OCI-LY7 (cell line): ENCODE measurements around the gene AFF3. TPM values are rescaled to one million over a fixed set of nuclear protein-coding genes. Genes with fewer than 3 reads are reported as not detected.

Source experiments
- BruUV-seq: library from RNA; stranded (reverse); fragments of 400-500 nt; replicated peaks from 2 replicates; lab custom pipeline; 2021; lab: Mats Ljungman, UMichigan
- CTCF ChIA-PET: fragments of 300-600 bp; sonication (Branson Sonifier 250); formaldehyde crosslinking; loops from one replicate; lab custom pipeline; 2022; ENCODE audit warnings: antibody characterized with exemption; ENCODE audit not compliant: unreplicated experiment; lab: Charles Lee
- POLR2A ChIA-PET: fragments of 300-600 bp; sonication (Branson Sonifier 250); formaldehyde crosslinking; loops from one replicate; lab custom pipeline; 2022; ENCODE audit warnings: antibody characterized with exemption; lab: Charles Lee
- DNase-seq: peaks from one replicate; pipeline ENCODE4 v3.0.0-alpha.2; 2015; ENCODE audit warnings: low spot score
- H2AFZ ChIP-seq: fragments of 200-600 bp; sonication (generic), shearing (Covaris generic); 2 replicates; pipeline ENCODE4 v1.6.1; 2014; ENCODE audit warnings: mild to moderate bottlenecking, antibody characterized with exemption, low read length, moderate library complexity
- H3K27ac ChIP-seq: fragments of 200-600 bp; sonication (generic); 2 replicates; pipeline ENCODE4 v1.5.1; 2014; ENCODE audit warnings: mixed run types, low read depth, mild to moderate bottlenecking, moderate library complexity, low read length, inconsistent platforms; ENCODE audit not compliant: poor library complexity, severe bottlenecking
- H3K36me3 ChIP-seq: fragments of 200-600 bp; sonication (generic); 2 replicates; pipeline ENCODE4 v1.6.1; 2014; ENCODE audit warnings: mild to moderate bottlenecking, antibody characterized with exemption, low read length, moderate library complexity, mixed read lengths; ENCODE audit not compliant: insufficient read depth
- H3K4me1 ChIP-seq: fragments of 200-600 bp; sonication (generic); 2 replicates; pipeline ENCODE4 v1.5.1; 2014; ENCODE audit warnings: mild to moderate bottlenecking, low read length; ENCODE audit not compliant: insufficient read depth, poor library complexity, severe bottlenecking
- H3K4me2 ChIP-seq: fragments of 200-600 bp; sonication (generic); 2 replicates; pipeline ENCODE4 v1.6.1; 2014; ENCODE audit warnings: mild to moderate bottlenecking, low read length
- H3K4me3 ChIP-seq: fragments of 200-600 bp; sonication (generic); 2 replicates; pipeline ENCODE4 v1.5.1; 2014; ENCODE audit warnings: mild to moderate bottlenecking, low read depth, low read length; ENCODE audit not compliant: poor library complexity, severe bottlenecking
- H3K79me2 ChIP-seq: fragments of 200-600 bp; sonication (generic); 2 replicates; pipeline ENCODE4 v1.6.1; 2016; ENCODE audit warnings: low read depth, mild to moderate bottlenecking, low read length, moderate library complexity, mixed read lengths; ENCODE audit not compliant: insufficient read depth
- H3K9me2 ChIP-seq: fragments of 200-600 bp; sonication (generic); 2 replicates; pipeline ENCODE4 v1.6.1; 2016; ENCODE audit warnings: mild to moderate bottlenecking, low read length, mixed read lengths; ENCODE audit not compliant: insufficient read depth
- H3K9me3 ChIP-seq: fragments of 200-600 bp; sonication (generic); 2 replicates; pipeline ENCODE4 v1.6.1; 2014; ENCODE audit warnings: mild to moderate bottlenecking, mixed run types, low read length, mixed read lengths
- H4K20me1 ChIP-seq: fragments of 200-600 bp; sonication (generic); 2 replicates; pipeline ENCODE4 v1.6.1; 2014; ENCODE audit warnings: mild to moderate bottlenecking, antibody characterized with exemption, low read length, moderate library complexity, mixed read lengths; ENCODE audit not compliant: insufficient read depth
- EZH2phosphoT487 ChIP-seq: fragments of 200-600 bp; sonication (generic); IDR thresholded peaks from 2 replicates; pipeline ENCODE4 v1.6.1; 2018; ENCODE audit warnings: low read depth, borderline replicate concordance, mild to moderate bottlenecking, mixed run types, antibody characterized with exemption, low read length, moderate library complexity, mixed read lengths
- intact Hi-C: fragments of 100-400 bp; cut with micrococcal nuclease; formaldehyde crosslinking; loops from one replicate; pipeline ENCODE4 v1.10.0; 2022; ENCODE audit not compliant: unreplicated experiment
- total RNA-seq, 2 experiments: library from RNA; depleted of rRNA in 1 of 2; stranded (reverse); fragments of >200 nt in 1 of 2; shearing (Covaris generic) in 1 of 2; gene quantifications; 2 replicates each; pipeline ENCODE4 v1.2.3, GENCODE V29; 2014 to 2022
- TF ChIP-seq, protein P1 (sequence below): fragments of 200-600 bp; sonication (generic); conservative IDR thresholded peaks from 2 replicates; pipeline ENCODE4 v1.5.1; 2014; ENCODE audit warnings: mild to moderate bottlenecking, antibody characterized with exemption, low read length, moderate library complexity, mixed read lengths

AFF3 gene
- total RNA-seq, 2 experiments from 2014 or later = 131 to 133 TPM

GRCh38 chr2:99842451-99842850 lies 299.9 kb downstream of the AFF3 start:
- no TSS peak for BruUV-seq
- POLR2A ChIA-PET = interaction anchor here (0.6 to 2.0 kb wide), 2 partner anchors 23 to 117 kb away, joined by 3 to 5 read pairs; no protein-coding TSS in a partner anchor
- H3K4me2 ChIP-seq = no peak overlapping the region
- no peak for DNase-seq
- no peaks in the 10 kb centered on the region for H3K9me2 ChIP-seq
- H3K79me2 ChIP-seq = no peaks in the 10 kb centered on the region
- no peak overlapping the region for H3K4me3 ChIP-seq
- no peaks in the 10 kb centered on the region for H3K4me1 ChIP-seq
- no peak for TF ChIP-seq EZH2phosphoT487
- TF ChIP-seq, protein P1, sequence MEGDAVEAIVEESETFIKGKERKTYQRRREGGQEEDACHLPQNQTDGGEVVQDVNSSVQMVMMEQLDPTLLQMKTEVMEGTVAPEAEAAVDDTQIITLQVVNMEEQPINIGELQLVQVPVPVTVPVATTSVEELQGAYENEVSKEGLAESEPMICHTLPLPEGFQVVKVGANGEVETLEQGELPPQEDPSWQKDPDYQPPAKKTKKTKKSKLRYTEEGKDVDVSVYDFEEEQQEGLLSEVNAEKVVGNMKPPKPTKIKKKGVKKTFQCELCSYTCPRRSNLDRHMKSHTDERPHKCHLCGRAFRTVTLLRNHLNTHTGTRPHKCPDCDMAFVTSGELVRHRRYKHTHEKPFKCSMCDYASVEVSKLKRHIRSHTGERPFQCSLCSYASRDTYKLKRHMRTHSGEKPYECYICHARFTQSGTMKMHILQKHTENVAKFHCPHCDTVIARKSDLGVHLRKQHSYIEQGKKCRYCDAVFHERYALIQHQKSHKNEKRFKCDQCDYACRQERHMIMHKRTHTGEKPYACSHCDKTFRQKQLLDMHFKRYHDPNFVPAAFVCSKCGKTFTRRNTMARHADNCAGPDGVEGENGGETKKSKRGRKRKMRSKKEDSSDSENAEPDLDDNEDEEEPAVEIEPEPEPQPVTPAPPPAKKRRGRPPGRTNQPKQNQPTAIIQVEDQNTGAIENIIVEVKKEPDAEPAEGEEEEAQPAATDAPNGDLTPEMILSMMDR = no peak
- CTCF ChIA-PET = no interaction called here
- H4K20me1 ChIP-seq = no peaks in the 10 kb centered on the region
- intact Hi-C loops = no loop called here
- no peak overlapping the region for H3K27ac ChIP-seq
- no peaks in the 10 kb centered on the region for H3K9me3 ChIP-seq
- no peak overlapping the region for H2AFZ ChIP-seq
- peaks cover 10% of the 10 kb centered on the region for H3K36me3 ChIP-seq

DNA sequence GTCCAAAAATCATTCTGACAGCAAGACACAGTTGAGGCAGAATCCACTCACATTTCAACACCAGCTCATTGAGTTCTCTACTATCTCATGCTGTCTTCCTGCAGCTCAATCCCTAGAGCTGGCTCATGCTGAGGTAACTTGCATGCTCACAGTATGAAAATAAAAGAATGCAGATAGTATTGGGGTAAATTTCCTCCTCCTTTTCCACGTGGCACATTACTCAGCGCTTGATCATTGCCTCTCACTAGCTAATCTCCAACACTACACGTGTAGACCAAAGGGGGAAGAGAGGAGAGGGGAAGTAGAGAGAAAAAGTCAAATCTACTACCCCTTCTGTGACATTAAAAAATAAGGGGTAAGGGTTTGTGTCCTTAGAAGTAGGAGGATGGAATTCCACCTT lies 300.6 kb downstream of the AFF3 start:
- Histone ChIP-seq H4K20me1 (no peaks in the 10 kb centered on the region), H2AFZ (no peak overlapping the region), H3K4me3 (no peak overlapping the region), H3K9me2 (no peaks in the 10 kb centered on the region), H3K4me1 (no peaks in the 10 kb centered on the region), H3K9me3 (no peaks in the 10 kb centered on the region), H3K79me2 (no peaks in the 10 kb centered on the region), H3K4me2 (no peak overlapping the region), H3K27ac (no peak overlapping the region), H3K36me3 (peaks cover 17% of the 10 kb centered on the region)
- intact Hi-C loops = no loop called here
- TF ChIP-seq EZH2phosphoT487 = no peak
- TF ChIP-seq, protein P1 = no peak
- ChIA-PET POLR2A (interaction anchor here (2.0 kb wide), 1 partner anchor 23 kb away, joined by 5 read pairs; no protein-coding TSS in a partner anchor), CTCF (no interaction called here)
- no peak for DNase-seq
- no TSS peak for BruUV-seq

GRCh38 chr2:99840831-99841230 lies 301.6 kb downstream of the AFF3 start:
- CTCF ChIA-PET = no interaction called here
- Histone ChIP-seq H3K27ac (no peak overlapping the region), H3K4me3 (no peak overlapping the region), H3K79me2 (no peaks in the 10 kb centered on the region), H3K4me2 (no peak overlapping the region), H3K36me3 (peaks cover 22% of the 10 kb centered on the region), H3K9me3 (no peaks in the 10 kb centered on the region), H2AFZ (no peak overlapping the region), H3K9me2 (no peaks in the 10 kb centered on the region), H3K4me1 (no peaks in the 10 kb centered on the region), H4K20me1 (no peaks in the 10 kb centered on the region)
- no peak for DNase-seq
- POLR2A ChIA-PET = interaction anchor here (1.3 kb wide), 1 partner anchor 12 kb away, joined by 4 read pairs; no protein-coding TSS in a partner anchor
- no TSS peak for BruUV-seq
- intact Hi-C loops = no loop called here
- TF ChIP-seq EZH2phosphoT487 = no peak
- TF ChIP-seq, protein P1 = no peak
